ENCODE results near the gene TBX15.

DNA sequence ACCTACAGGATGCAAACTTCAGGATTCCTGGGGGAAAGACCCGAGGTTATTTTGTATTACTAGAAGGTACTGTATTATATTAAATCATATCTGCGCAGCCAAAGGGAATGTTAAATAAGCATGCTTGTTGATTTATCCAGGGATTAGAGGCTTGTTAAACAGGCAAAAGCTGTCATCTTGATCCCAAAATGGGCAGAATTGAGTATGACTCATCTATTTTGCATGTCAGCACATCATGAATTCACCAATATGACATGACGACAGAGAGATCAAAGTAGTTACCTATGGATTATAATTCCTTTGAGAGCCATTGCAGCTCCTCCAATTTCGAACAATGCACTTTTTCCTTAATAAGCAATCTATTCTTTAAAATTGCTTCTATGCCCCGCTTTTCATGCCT lies 66.1 kb downstream of the TBX15 start:
- TF ChIP-seq, protein P1, sequence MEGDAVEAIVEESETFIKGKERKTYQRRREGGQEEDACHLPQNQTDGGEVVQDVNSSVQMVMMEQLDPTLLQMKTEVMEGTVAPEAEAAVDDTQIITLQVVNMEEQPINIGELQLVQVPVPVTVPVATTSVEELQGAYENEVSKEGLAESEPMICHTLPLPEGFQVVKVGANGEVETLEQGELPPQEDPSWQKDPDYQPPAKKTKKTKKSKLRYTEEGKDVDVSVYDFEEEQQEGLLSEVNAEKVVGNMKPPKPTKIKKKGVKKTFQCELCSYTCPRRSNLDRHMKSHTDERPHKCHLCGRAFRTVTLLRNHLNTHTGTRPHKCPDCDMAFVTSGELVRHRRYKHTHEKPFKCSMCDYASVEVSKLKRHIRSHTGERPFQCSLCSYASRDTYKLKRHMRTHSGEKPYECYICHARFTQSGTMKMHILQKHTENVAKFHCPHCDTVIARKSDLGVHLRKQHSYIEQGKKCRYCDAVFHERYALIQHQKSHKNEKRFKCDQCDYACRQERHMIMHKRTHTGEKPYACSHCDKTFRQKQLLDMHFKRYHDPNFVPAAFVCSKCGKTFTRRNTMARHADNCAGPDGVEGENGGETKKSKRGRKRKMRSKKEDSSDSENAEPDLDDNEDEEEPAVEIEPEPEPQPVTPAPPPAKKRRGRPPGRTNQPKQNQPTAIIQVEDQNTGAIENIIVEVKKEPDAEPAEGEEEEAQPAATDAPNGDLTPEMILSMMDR (conservative IDR thresholded peaks at IDR 0.05), result no peak
- TF ChIP-seq ZFX (IDR thresholded peaks at IDR 0.05), result no peak
